AG04449 (cell line): Measurements from ENCODE around the gene ACSM5.
"Not testable (repeated sequence)": the region's sequence is repeated elsewhere in the genome, so short reads cannot be mapped to it uniquely, and the experiment has no call there.

Experiments used
- CTCF ChIA-PET: fragments of 350-600 bp; formaldehyde crosslinking; extraction: SDS; loops from one replicate; lab custom pipeline; 2021; ENCODE audit warnings: antibody characterized with exemption; lab: Yijun Ruan, JAX
- POLR2A ChIA-PET: fragments of 400-600, 350-600 bp; formaldehyde crosslinking; extraction: SDS; loops from one replicate; lab custom pipeline; 2020; ENCODE audit warnings: antibody characterized with exemption, inconsistent platforms; lab: Yijun Ruan, JAX
- DNase-seq: peaks from one replicate; pipeline ENCODE4 v3.0.0-alpha.2; 2010; ENCODE audit warnings: low read depth, low spot score
- H3K4me3 ChIP-seq: 2 replicates; pipeline ENCODE4 v1.5.1; 2011; ENCODE audit warnings: low read depth, mild to moderate bottlenecking, control low read depth, low read length
- CTCF ChIP-seq: IDR thresholded peaks from one replicate; pipeline ENCODE4 v1.5.1; 2011; ENCODE audit warnings: mild to moderate bottlenecking, moderate library complexity, low read length, control low read depth, inconsistent platforms; ENCODE audit not compliant: insufficient read depth; ENCODE audit errors: missing control alignments

ACSM5 gene

GRCh38 chr16:20477188-20477744 is 67.9 kb downstream of the ACSM5 start:
- CTCF ChIA-PET, POLR2A ChIA-PET, H3K4me3 ChIP-seq, DNase-seq: not testable (repeated sequence)

- POLR2A ChIA-PET, H3K4me3 ChIP-seq, CTCF ChIA-PET, DNase-seq: not testable (repeated sequence)
Measured at GRCh38 chr16:20483989-20484388, 74.7 kb downstream of the ACSM5 start.

GRCh38 chr16:20484726-20485125 is 75.4 kb downstream of the ACSM5 start:
- POLR2A ChIA-PET, result no interaction called here
- TF ChIP-seq CTCF, result no peak
- DNase-seq, result no peak
- H3K4me3 ChIP-seq, result no peak overlapping the region
- CTCF ChIA-PET, result no interaction called here

- no peak for TF ChIP-seq CTCF
- CTCF ChIA-PET, result no interaction called here
- no peak for DNase-seq
- no peak overlapping the region for H3K4me3 ChIP-seq
- POLR2A ChIA-PET, result no interaction called here
Measured at GRCh38 chr16:20485408-20485807, 76.1 kb downstream of the ACSM5 start.
